ENCODE results near the gene ZNF212.

- TF ChIP-seq CTCF (IDR thresholded peaks at IDR 0.05) (no peak), POLR2A (IDR thresholded peaks at IDR 0.05) (no peak)
These were observed 17.1 kb downstream of the ZNF212 start for GRCh38 chr7:149256568-149256967.
